Fibroblast of skin of scalp (primary cell): ENCODE results near the gene SDHB. TPM values are rescaled to one million over a fixed set of nuclear protein-coding genes. Genes with fewer than 3 reads are reported as not detected.

Experiments
- DNase-seq: peaks from one replicate; pipeline ENCODE4 v3.0.0-alpha.2; 2013
- polyA plus RNA-seq, 2 experiments: library from polyadenylated mRNA; unstranded; fragments of 120-200 nt; gene quantifications; one replicate each; pipeline ENCODE4 v1.2.1, GENCODE V29; 2013; ENCODE audit not compliant: insufficient read length in 2 of 2

SDHB gene
- polyA plus RNA-seq (2013, experiment 1 of 2; ENCODE audit: insufficient read length): 96.1 TPM
- 102 TPM for polyA plus RNA-seq (2013, experiment 2 of 2; ENCODE audit: insufficient read length)

GRCh38 chr1:17053685-17054410 lies at the start of gene SDHB:
SDHB (minus strand) TSS chr1:17054032; CDS start chr1:17054019, 13 bp downstream.
- DNase-seq: peak; percentile 99

GRCh38 chr1:17102232-17102631 lies 48.4 kb upstream of the SDHB start:
- DNase-seq: no peak

- no peak for DNase-seq
These were observed 47.4 kb upstream of the SDHB start for GRCh38 chr1:17101261-17101660.

- DNase-seq: no peak
These were observed 45.9 kb upstream of the SDHB start for GRCh38 chr1:17099616-17100340.

- peak; percentile 71 for DNase-seq
These were observed 44.9 kb upstream of the SDHB start for GRCh38 chr1:17098446-17099317.

- no peak for DNase-seq
These were observed 44.0 kb upstream of the SDHB start for GRCh38 chr1:17097787-17098186.

GRCh38 chr1:17097147-17097546 lies 43.3 kb upstream of the SDHB start:
- DNase-seq: no peak

GRCh38 chr1:17096584-17096983 lies 42.8 kb upstream of the SDHB start:
- no peak for DNase-seq

GRCh38 chr1:17095141-17095540 lies 41.3 kb upstream of the SDHB start:
- no peak for DNase-seq

- no peak for DNase-seq
These were observed 40.8 kb upstream of the SDHB start for GRCh38 chr1:17094664-17095063.

- no peak for DNase-seq
These were observed 40.1 kb upstream of the SDHB start for GRCh38 chr1:17093822-17094393.

- DNase-seq: no peak
These were observed 37.4 kb upstream of the SDHB start for GRCh38 chr1:17091252-17091651.

- DNase-seq: no peak
These were observed 35.7 kb upstream of the SDHB start for GRCh38 chr1:17089506-17089905.

- DNase-seq: no peak
These were observed 32.9 kb upstream of the SDHB start for GRCh38 chr1:17086751-17087150.

GRCh38 chr1:17084787-17085186 lies 31.0 kb upstream of the SDHB start:
- DNase-seq: no peak

GRCh38 chr1:17082761-17083160 lies 28.9 kb upstream of the SDHB start:
- DNase-seq: no peak

GRCh38 chr1:17081439-17081838 lies 27.6 kb upstream of the SDHB start:
- no peak for DNase-seq

- no peak for DNase-seq
These were observed 27.0 kb upstream of the SDHB start for GRCh38 chr1:17080880-17081279.

- no peak for DNase-seq
These were observed 26.4 kb upstream of the SDHB start for GRCh38 chr1:17080085-17080759.

- DNase-seq: no peak
These were observed 25.4 kb upstream of the SDHB start for GRCh38 chr1:17078991-17079868.
